Lower leg skin (tissue), 3 donors: ENCODE data around the gene GNG7.

Source experiments
- POLR2A ChIP-seq, 2 donors: fragments of 450-650 bp; IDR thresholded peaks; one replicate each; pipeline ENCODE4 v1.6.1; 2016 to 2017; ENCODE audit warnings: antibody characterized with exemption in 2 of 2, mild to moderate bottlenecking in 1 of 2, moderate library complexity in 1 of 2
- TF ChIP-seq, protein P1 (sequence below), 3 donors: fragments of 450-650 bp; IDR thresholded peaks; one replicate each; pipeline ENCODE4 v1.5.1; 2016; ENCODE audit warnings: antibody characterized with exemption in 3 of 3, mild to moderate bottlenecking in 3 of 3, moderate library complexity in 2 of 3

DNA sequence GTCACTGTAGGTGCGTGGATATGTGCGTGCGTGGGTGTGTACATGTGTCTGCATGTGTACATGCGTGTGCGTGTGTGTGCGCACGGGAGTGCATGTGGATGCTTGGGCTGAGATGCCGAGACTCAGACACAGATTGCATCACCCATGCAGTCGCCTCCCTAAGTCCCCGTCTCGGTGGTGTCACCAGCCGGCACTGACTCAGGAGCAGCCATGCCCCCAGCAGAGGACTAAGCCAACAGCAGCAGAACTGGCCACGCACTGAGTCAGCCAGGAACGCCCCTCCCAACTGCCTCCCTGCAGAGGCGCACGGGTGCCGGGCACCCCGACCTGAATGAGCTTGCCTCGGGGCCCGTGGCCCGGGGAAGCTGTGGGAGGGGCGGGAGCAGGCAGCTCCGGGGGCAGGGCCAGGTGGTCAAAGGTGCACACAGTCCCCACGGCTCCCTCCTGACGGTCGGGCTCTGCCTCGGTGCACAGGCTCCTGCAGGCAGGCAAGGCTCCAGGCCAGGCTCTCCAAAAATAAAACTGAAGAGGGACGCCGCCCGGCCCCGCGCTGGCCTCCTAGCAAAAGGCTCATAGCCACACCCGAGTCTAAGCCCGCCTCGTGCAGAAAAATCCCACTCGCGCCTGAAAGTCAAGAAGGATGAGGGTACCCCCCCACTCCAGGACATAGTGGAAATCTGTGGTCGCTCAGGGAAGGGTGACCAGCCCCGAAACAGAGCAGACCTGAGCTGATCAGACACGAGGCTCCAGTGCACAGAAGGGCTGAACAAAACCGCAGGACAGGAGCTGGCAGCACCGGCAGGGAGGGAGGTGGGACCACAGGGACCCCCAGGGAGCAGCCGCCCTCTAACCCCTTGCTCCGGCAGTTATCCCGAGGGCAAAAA, 177.4 kb downstream of the GNG7 start:
- TF ChIP-seq, protein P1, sequence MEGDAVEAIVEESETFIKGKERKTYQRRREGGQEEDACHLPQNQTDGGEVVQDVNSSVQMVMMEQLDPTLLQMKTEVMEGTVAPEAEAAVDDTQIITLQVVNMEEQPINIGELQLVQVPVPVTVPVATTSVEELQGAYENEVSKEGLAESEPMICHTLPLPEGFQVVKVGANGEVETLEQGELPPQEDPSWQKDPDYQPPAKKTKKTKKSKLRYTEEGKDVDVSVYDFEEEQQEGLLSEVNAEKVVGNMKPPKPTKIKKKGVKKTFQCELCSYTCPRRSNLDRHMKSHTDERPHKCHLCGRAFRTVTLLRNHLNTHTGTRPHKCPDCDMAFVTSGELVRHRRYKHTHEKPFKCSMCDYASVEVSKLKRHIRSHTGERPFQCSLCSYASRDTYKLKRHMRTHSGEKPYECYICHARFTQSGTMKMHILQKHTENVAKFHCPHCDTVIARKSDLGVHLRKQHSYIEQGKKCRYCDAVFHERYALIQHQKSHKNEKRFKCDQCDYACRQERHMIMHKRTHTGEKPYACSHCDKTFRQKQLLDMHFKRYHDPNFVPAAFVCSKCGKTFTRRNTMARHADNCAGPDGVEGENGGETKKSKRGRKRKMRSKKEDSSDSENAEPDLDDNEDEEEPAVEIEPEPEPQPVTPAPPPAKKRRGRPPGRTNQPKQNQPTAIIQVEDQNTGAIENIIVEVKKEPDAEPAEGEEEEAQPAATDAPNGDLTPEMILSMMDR (IDR thresholded peaks at IDR 0.05) = peak in 1 of 3 donors; percentile 33
- TF ChIP-seq POLR2A (IDR thresholded peaks at IDR 0.05) = no peak
